ENCODE data around the gene PTCD1.

DNA sequence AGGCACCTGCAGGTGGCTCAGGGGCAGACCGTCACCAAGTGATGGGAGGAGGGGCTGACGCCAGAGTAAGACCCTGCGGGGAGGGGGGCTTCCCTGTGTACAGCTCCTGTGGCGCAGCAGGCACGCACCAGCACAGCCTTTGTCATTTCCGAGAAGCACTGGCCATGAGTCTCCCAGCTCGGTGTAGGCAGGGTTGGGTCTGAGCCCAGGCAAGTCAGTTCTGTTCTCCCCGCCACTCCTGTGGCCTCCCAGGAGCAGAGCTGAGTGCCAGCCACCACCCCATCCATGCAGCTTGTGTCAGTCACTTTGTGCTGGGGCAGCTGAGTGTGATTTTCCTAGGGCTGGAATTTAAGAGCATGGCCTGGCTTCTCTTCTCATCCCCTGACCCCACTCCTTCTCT lies 13.3 kb upstream of the PTCD1 start:
- TF ChIP-seq CTCF (IDR thresholded peaks at IDR 0.05; ENCODE audit: low read depth, low read length, poor library complexity, severe bottlenecking) (no peak), EZH2phosphoT487 (IDR thresholded peaks at IDR 0.05; ENCODE audit: borderline replicate concordance, low read length) (no peak)

Measured in DOHH2 (cell line).